Measurements from ENCODE around the gene DNMT3A.

DNMT3A gene

DNA sequence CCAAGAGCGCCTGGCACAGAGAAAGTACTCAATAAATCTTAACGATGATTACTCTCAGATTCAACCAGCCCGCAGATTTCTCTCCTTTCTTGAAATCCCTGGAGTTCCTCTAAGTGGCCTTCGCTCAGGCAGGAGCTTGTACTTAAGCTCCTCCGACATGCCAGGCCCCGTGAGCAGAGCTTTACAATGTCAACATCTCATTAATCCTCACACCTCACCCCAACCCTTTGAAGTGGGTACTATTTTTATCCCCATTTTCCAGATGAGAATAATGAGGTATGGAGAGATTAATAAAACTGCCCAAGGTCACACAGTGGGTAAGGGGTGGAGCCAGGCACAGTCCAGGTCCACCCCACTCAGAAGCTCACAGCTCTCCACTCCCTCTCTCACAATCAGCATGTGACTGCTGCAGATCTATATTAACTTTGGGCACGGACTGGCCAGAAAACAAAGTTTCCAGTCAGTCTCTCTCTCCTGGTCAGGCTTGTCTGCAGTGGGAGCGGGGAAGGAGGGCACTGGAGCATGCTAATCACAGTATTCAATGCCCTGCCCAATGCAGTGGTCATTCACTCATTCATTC lies 18.0 kb downstream of the DNMT3A start:
- TF ChIP-seq CTCF (IDR thresholded peaks at IDR 0.05; ENCODE audit: low read depth, low read length) = no peak
- no peak for DNase-seq (ENCODE audit: low read depth in 2 of 2)
- no peak overlapping the region for H3K4me3 ChIP-seq (replicated peaks in 1 of 2; ENCODE audit: low read depth in 2 of 2, low read length in 2 of 2)

DNA sequence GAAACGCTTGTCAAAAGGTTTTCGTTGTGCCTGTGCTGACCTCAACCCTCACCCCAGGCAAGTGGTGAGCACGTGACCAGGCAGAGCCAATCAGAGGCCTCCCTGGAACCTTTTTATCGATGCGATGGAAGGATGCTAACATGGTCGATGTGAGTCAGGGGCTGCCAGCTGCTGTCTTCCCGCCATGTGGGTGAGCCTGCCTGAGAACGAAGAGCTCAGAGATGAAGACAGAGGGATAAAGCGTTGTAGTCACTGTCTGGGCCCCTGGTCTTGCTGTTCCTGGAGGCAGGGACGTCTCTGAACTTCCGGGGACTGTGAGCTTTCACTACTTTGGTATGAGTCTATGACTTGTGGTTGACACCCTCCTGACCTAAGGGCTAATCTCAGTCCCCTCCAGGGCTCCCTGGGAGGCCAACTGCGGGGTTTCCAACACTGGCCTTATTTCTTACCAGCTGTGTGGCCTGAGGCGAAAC lies 18.6 kb downstream of the DNMT3A start:
- no peak overlapping the region for H3K4me3 ChIP-seq (replicated peaks in 1 of 2; ENCODE audit: low read depth in 2 of 2, low read length in 2 of 2)
- no peak for TF ChIP-seq CTCF (IDR thresholded peaks at IDR 0.05; ENCODE audit: low read depth, low read length)
- peak in 1 of 2 donors; percentile 34 for DNase-seq (ENCODE audit: low read depth in 2 of 2)

DNA sequence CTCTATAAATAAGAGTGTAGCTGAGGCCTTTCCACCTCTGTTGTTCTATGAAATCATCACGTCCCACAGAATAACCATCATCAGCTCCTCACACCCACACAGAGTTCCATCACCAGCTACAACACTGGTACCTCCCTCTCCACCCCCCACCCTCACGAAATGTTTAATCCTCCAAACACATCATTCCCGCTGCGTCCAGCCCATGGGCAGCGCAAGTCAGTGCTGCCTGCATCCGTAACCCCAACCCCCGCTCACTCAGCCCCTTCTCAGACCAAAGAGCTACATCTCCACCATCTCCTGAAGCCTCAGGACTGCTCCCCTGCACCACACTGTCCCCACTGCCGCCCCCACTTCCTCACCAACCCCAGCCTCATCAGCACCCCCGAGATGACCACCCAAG lies 19.4 kb downstream of the DNMT3A start:
- DNase-seq (ENCODE audit: low read depth in 2 of 2) = no peak
- TF ChIP-seq CTCF (IDR thresholded peaks at IDR 0.05; ENCODE audit: low read depth, low read length) = no peak
- H3K4me3 ChIP-seq (replicated peaks in 1 of 2; ENCODE audit: low read depth in 2 of 2, low read length in 2 of 2) = no peak overlapping the region

- DNase-seq (ENCODE audit: low read depth in 2 of 2) = no peak
- H3K4me3 ChIP-seq (replicated peaks in 1 of 2; ENCODE audit: low read depth in 2 of 2, low read length in 2 of 2) = no peak overlapping the region
- no peak for TF ChIP-seq CTCF (IDR thresholded peaks at IDR 0.05; ENCODE audit: low read depth, low read length)
Measured at GRCh38 chr2:25320077-25320476, 21.6 kb downstream of the DNMT3A start.

DNA sequence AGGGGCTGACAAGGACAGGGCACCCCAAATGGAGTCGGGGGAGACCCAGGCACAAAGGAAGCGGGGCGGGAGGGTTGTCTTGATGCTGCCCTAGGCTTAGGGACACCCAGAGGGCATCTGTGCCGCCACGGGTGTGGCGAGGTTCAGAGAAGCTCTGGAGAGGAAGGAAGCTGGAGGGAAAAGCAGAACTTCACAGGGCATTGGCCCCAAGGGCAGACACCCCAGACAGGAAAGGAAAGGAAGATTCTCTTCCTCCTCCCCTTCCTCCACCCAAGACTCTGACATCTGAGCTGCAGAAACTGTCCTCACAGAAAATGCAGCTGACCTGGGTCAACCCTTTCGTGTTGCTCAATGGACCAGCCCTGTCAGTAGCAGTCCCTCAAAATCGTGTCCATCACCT lies 25.6 kb downstream of the DNMT3A start:
- TF ChIP-seq CTCF (IDR thresholded peaks at IDR 0.05; ENCODE audit: low read depth, low read length) = no peak
- DNase-seq (ENCODE audit: low read depth in 2 of 2) = no peak
- H3K4me3 ChIP-seq (replicated peaks in 1 of 2; ENCODE audit: low read depth in 2 of 2, low read length in 2 of 2) = no peak overlapping the region

DNA sequence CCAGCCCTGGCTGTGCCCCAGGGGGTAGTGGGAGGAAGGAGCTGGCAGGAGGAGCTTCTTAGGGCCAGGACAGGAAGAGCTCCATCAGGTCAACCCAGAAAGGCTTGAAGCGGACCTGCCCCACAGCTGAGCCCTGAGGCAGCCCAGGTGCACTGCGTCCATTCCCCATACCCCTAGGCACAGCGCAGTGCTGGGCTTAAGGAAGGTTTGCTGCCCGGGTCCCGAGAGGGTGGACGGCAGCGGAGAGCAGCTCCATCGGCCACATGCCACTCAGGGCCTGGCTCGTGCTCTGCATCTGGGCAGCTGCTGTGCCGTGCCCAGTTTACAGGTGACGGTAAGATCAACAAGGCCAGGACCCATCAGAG lies 26.4 kb downstream of the DNMT3A start:
- DNase-seq (ENCODE audit: low read depth in 2 of 2) = no peak
- H3K4me3 ChIP-seq (replicated peaks in 1 of 2; ENCODE audit: low read depth in 2 of 2, low read length in 2 of 2) = no peak overlapping the region
- TF ChIP-seq CTCF (IDR thresholded peaks at IDR 0.05; ENCODE audit: low read depth, low read length) = no peak
